PC-3 (cell line): ENCODE measurements around the gene SPX.

Experiments used
- EZH2 ChIP-seq: fragments of 300-600 bp; sonication (generic); IDR thresholded peaks from one replicate; pipeline ENCODE4 v1.6.1; 2017; ENCODE audit warnings: antibody characterized with exemption, mild to moderate bottlenecking, low read length; ENCODE audit not compliant: unreplicated experiment
- EZH2phosphoT487 ChIP-seq: fragments of 300-600 bp; sonication (generic); IDR thresholded peaks from 2 replicates; pipeline ENCODE4 v1.6.1; 2018; ENCODE audit warnings: mild to moderate bottlenecking, antibody characterized with exemption, low read length, borderline replicate concordance
- TF ChIP-seq, protein P1 (sequence below): fragments of 300-600 bp; sonication (generic); conservative IDR thresholded peaks from 2 replicates; pipeline ENCODE4 v1.5.1; 2017; ENCODE audit warnings: antibody characterized with exemption, low read depth, mild to moderate bottlenecking, low read length

DNA sequence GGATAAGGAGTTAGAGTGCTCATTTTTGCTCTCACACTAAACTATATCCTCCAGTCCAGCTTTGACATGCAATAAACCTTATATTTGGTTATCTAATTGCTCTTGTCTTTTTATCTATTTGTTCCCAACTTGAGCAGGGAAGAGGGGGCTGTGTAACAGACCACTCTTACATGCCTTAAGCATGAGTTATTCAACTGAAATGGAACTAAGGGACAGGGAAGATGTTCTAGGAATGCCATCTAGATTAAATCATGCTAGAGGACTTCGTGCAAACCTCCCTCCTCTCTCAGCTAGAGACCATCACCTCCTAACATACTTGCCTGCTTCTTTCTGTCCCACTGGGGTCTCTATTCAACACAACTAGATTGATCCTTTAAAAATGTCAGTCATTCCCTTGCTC is 20.6 kb downstream of the SPX start:
- TF ChIP-seq, protein P1, sequence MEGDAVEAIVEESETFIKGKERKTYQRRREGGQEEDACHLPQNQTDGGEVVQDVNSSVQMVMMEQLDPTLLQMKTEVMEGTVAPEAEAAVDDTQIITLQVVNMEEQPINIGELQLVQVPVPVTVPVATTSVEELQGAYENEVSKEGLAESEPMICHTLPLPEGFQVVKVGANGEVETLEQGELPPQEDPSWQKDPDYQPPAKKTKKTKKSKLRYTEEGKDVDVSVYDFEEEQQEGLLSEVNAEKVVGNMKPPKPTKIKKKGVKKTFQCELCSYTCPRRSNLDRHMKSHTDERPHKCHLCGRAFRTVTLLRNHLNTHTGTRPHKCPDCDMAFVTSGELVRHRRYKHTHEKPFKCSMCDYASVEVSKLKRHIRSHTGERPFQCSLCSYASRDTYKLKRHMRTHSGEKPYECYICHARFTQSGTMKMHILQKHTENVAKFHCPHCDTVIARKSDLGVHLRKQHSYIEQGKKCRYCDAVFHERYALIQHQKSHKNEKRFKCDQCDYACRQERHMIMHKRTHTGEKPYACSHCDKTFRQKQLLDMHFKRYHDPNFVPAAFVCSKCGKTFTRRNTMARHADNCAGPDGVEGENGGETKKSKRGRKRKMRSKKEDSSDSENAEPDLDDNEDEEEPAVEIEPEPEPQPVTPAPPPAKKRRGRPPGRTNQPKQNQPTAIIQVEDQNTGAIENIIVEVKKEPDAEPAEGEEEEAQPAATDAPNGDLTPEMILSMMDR, result no peak
- TF ChIP-seq EZH2, result no peak
- TF ChIP-seq EZH2phosphoT487, result no peak
